Inflammatory macrophage treated with lipopolysaccharide for 4 hours (primary cell): ENCODE results near the gene CRAT.

Source experiments
- DNase-seq: peaks from one replicate; pipeline ENCODE4 v3.0.0-alpha.2; 2020

Gene CRAT

DNA sequence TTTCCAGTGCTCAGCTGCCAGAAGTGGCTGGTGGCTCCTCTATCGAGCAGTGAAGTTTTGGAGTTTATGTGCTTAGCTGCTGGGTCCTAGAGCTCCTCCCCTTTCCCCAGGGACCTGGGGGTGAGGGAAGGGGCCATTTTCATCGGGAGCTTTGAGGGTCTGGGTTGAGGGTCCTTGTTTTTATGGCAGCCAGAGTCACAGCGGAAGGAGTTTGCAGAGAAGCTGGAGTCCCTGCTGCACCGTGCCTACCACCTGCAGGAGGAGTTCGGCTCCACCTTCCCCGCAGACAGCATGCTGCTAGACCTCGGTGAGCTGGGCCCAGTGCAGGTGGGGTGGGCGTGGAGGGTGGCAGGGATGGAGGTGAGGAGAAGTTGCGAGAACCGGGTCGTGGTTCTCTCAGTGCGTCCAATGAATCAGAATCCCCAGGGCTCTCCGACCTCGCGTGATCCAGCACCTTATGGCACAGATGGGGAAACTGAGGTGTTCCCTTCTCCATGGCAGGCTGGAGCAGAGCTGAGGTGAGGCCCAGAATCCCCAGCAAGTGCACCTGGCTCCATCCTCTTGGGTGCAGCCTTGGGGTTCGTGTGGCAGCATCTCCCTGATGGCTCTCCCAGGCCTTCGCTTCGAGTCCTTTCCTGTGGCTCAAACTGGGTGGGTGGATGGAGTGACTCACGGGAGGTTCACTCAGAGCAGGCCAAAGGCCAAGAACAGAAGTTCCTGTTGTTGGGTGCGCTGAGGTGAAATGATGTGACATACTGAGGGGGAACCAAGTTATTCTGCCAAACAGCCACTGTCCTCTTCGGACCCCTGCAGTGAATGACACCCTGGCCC is 51.4 kb downstream of the CRAT start:
- DNase-seq = peak; percentile 86

DNA sequence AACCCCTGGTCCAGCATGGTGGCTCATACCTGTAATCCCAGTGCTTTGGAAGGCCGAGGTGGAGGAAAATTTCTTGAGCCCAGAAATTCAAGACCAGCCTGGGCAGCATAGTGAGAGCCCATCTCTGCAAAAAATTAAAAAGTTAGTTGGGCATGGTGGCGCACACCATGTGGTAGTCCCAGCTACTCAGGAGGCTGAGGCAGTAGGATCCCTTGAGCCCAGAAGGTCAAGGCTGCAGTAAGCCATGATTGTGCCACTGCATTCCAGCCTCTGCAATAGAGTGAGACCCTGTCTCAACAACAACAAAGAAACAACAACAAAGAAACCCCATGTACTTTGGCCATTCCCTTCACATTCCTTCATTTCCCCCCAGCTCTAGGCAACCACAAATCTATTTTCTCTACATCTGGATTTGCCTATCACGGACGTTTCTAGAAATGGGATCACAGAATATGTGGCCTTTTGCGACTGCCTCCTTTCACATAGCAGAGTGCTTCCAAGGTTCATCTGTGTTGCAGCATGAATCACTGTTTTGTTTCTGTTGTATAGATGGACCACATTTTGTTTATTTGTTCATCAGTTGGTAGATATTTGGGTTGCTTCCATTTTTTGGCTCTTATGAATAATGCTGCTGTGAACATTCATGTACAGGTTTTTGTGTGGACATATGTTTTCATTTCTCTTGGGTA is 56.3 kb downstream of the CRAT start:
- DNase-seq = no peak

DNA sequence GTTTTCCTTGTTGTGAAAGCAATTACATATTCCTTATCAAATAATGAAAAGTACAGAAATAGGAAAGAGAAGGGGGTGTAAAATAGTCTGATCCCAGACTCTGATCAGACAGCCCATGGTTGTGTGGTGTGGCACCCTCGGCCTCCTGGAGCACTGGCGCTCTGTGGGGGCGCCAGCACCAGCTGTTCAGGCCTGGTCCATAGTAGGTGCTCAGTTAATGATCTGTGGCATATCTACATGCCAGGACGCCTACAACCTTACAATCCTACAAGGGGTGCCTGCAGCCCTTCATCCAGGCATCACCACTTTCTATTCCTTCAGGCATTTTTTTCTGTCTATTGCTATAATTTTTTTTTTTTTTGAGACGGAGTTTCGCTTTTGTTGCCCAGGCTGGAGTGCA is 57.6 kb downstream of the CRAT start:
- DNase-seq = no peak

DNA sequence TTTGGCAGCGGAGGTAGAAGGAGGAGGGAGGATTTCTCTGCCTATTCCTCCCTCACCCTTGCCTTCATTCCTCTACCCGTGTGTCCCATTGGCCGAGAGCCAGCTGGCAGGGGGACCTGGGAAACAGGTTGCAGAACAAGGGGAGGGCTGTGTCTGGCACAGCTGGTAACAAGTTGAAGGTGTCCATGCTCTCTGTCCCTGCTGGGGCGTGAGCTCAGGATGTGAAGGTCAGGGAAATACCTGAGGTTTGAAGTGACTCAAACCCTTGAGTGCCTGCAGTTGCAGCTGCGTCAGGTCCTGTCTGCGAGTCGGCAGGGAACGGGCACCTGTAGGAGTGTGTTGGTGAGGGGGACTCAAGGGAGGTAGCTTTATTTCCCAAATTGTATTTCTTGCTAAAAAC is 58.0 kb downstream of the CRAT start:
- DNase-seq = no peak
